ENCODE results near the gene HSD17B13.

Gene HSD17B13

GRCh38 chr4:87278335-87278794 lies 44.3 kb downstream of the HSD17B13 start:
- ChIA-PET POLR2A (no interaction called here), CTCF (no interaction called here)
- no peak for DNase-seq (ENCODE audit: extremely low spot score)
- no peak for TF ChIP-seq NFRKB (IDR thresholded peaks at IDR 0.05)
- no peak for TF ChIP-seq ARNT (IDR thresholded peaks at IDR 0.05)
- TF ChIP-seq SP1 (IDR thresholded peaks at IDR 0.05) = no peak
- TF ChIP-seq FOXK2 (IDR thresholded peaks at IDR 0.05) = no peak
- TF ChIP-seq L3MBTL2 (conservative IDR thresholded peaks at IDR 0.05) = no peak
- TF ChIP-seq HDGF (IDR thresholded peaks at IDR 0.05; ENCODE audit: borderline replicate concordance) = no peak
- TF ChIP-seq ZNF384 (IDR thresholded peaks at IDR 0.05) = no peak
- TF ChIP-seq SUZ12 (IDR thresholded peaks at IDR 0.05) = no peak
- TF ChIP-seq FOXA1 (IDR thresholded peaks at IDR 0.05) = no peak
- no peak for TF ChIP-seq BHLHE40 (IDR thresholded peaks at IDR 0.05; ENCODE audit: borderline replicate concordance)
- TF ChIP-seq ELF4 (IDR thresholded peaks at IDR 0.05) = no peak
- TF ChIP-seq PKNOX1 (IDR thresholded peaks at IDR 0.05) = no peak
- no peak for TF ChIP-seq FOXM1 (IDR thresholded peaks at IDR 0.05; ENCODE audit: borderline replicate concordance)
- TF ChIP-seq TARDBP (IDR thresholded peaks at IDR 0.05) = no peak
- TF ChIP-seq LEF1 (IDR thresholded peaks at IDR 0.05; ENCODE audit: borderline replicate concordance) = no peak
- TF ChIP-seq CTBP1 (IDR thresholded peaks at IDR 0.05; ENCODE audit: borderline replicate concordance) = no peak

DNA sequence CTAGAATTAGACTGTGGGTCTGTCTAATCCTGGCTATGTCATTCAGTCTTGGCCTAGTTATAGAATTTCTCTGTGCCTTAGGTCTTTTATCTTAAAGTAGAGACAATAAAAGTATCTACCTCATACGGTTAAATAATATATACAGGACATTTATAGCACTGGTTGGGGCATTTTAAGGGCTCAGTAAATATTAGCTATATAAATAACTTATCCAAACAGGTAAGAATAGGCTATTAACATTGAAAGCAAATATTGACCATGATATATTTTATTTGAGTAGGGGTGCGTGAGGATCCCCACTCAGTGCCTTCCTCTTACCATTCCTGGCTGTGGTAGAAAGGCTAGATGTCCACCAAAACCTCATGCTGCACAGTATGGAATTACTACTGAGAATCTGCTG lies 47.4 kb downstream of the HSD17B13 start:
- POLR2A ChIA-PET = no interaction called here
- TF ChIP-seq BHLHE40 (IDR thresholded peaks at IDR 0.05; ENCODE audit: borderline replicate concordance) (no peak), PKNOX1 (IDR thresholded peaks at IDR 0.05) (no peak), L3MBTL2 (conservative IDR thresholded peaks at IDR 0.05) (no peak), FOXM1 (IDR thresholded peaks at IDR 0.05; ENCODE audit: borderline replicate concordance) (no peak), NFRKB (IDR thresholded peaks at IDR 0.05) (no peak), SP1 (IDR thresholded peaks at IDR 0.05) (no peak), CTBP1 (IDR thresholded peaks at IDR 0.05; ENCODE audit: borderline replicate concordance) (no peak), FOXA1 (IDR thresholded peaks at IDR 0.05) (no peak), FOXK2 (IDR thresholded peaks at IDR 0.05) (no peak), ELF4 (IDR thresholded peaks at IDR 0.05) (no peak), TARDBP (IDR thresholded peaks at IDR 0.05) (no peak), HDGF (IDR thresholded peaks at IDR 0.05; ENCODE audit: borderline replicate concordance) (no peak), LEF1 (IDR thresholded peaks at IDR 0.05; ENCODE audit: borderline replicate concordance) (no peak), SUZ12 (IDR thresholded peaks at IDR 0.05) (no peak), ZNF384 (IDR thresholded peaks at IDR 0.05) (no peak), ARNT (IDR thresholded peaks at IDR 0.05) (no peak)
- CTCF ChIA-PET = no interaction called here
- no peak for DNase-seq (ENCODE audit: extremely low spot score)

GRCh38 chr4:87274803-87275202 lies 47.9 kb downstream of the HSD17B13 start:
- TF ChIP-seq SP1 (IDR thresholded peaks at IDR 0.05) (no peak), SUZ12 (IDR thresholded peaks at IDR 0.05) (no peak), FOXM1 (IDR thresholded peaks at IDR 0.05; ENCODE audit: borderline replicate concordance) (no peak), FOXA1 (IDR thresholded peaks at IDR 0.05) (no peak), LEF1 (IDR thresholded peaks at IDR 0.05; ENCODE audit: borderline replicate concordance) (no peak), ARNT (IDR thresholded peaks at IDR 0.05) (no peak), HDGF (IDR thresholded peaks at IDR 0.05; ENCODE audit: borderline replicate concordance) (no peak), ZNF384 (IDR thresholded peaks at IDR 0.05) (no peak), PKNOX1 (IDR thresholded peaks at IDR 0.05) (no peak), NFRKB (IDR thresholded peaks at IDR 0.05) (no peak), L3MBTL2 (conservative IDR thresholded peaks at IDR 0.05) (no peak), CTBP1 (IDR thresholded peaks at IDR 0.05; ENCODE audit: borderline replicate concordance) (no peak), TARDBP (IDR thresholded peaks at IDR 0.05) (no peak), BHLHE40 (IDR thresholded peaks at IDR 0.05; ENCODE audit: borderline replicate concordance) (no peak), FOXK2 (IDR thresholded peaks at IDR 0.05) (no peak), ELF4 (IDR thresholded peaks at IDR 0.05) (no peak)
- CTCF ChIA-PET = no interaction called here
- DNase-seq (ENCODE audit: extremely low spot score) = no peak
- POLR2A ChIA-PET = no interaction called here

DNA sequence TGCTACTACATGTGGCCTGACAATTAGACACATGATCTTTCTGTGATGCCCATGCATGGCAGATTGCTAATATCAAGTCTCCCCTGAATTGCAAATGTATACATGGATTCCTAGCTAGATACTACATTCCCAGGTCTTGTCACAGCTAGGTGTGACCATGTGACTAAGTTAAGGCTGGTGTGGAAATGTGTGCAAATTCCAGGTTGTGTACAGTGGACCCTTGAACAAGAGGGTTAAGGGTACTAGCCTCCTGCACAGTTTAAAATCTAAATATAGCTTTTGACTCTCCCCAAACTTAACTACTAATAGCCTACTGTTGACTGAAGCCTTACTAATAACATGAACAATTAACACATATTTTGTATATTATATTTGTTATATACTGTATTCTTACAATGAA lies 48.4 kb downstream of the HSD17B13 start:
- POLR2A ChIA-PET = no interaction called here
- DNase-seq (ENCODE audit: extremely low spot score) = no peak
- TF ChIP-seq ZNF384 (IDR thresholded peaks at IDR 0.05) (no peak), SP1 (IDR thresholded peaks at IDR 0.05) (no peak), FOXK2 (IDR thresholded peaks at IDR 0.05) (no peak), CTBP1 (IDR thresholded peaks at IDR 0.05; ENCODE audit: borderline replicate concordance) (no peak), PKNOX1 (IDR thresholded peaks at IDR 0.05) (no peak), FOXM1 (IDR thresholded peaks at IDR 0.05; ENCODE audit: borderline replicate concordance) (no peak), FOXA1 (IDR thresholded peaks at IDR 0.05) (no peak), ELF4 (IDR thresholded peaks at IDR 0.05) (no peak), HDGF (IDR thresholded peaks at IDR 0.05; ENCODE audit: borderline replicate concordance) (no peak), SUZ12 (IDR thresholded peaks at IDR 0.05) (no peak), BHLHE40 (IDR thresholded peaks at IDR 0.05; ENCODE audit: borderline replicate concordance) (no peak), LEF1 (IDR thresholded peaks at IDR 0.05; ENCODE audit: borderline replicate concordance) (no peak), ARNT (IDR thresholded peaks at IDR 0.05) (no peak), TARDBP (IDR thresholded peaks at IDR 0.05) (no peak), NFRKB (IDR thresholded peaks at IDR 0.05) (no peak), L3MBTL2 (conservative IDR thresholded peaks at IDR 0.05) (no peak)
- CTCF ChIA-PET = no interaction called here

- TF ChIP-seq SP1 (IDR thresholded peaks at IDR 0.05) (no peak), SUZ12 (IDR thresholded peaks at IDR 0.05) (no peak), L3MBTL2 (conservative IDR thresholded peaks at IDR 0.05) (no peak), BHLHE40 (IDR thresholded peaks at IDR 0.05; ENCODE audit: borderline replicate concordance) (no peak), ARNT (IDR thresholded peaks at IDR 0.05) (no peak), LEF1 (IDR thresholded peaks at IDR 0.05; ENCODE audit: borderline replicate concordance) (no peak), ZNF384 (IDR thresholded peaks at IDR 0.05) (no peak)
- ChIA-PET CTCF (no interaction called here), POLR2A (no interaction called here)
- DNase-seq (ENCODE audit: extremely low spot score) = no peak
These were observed 51.9 kb downstream of the HSD17B13 start for GRCh38 chr4:87270825-87271224.
